ENCODE data around the gene HCN2.

Gene HCN2

DNA sequence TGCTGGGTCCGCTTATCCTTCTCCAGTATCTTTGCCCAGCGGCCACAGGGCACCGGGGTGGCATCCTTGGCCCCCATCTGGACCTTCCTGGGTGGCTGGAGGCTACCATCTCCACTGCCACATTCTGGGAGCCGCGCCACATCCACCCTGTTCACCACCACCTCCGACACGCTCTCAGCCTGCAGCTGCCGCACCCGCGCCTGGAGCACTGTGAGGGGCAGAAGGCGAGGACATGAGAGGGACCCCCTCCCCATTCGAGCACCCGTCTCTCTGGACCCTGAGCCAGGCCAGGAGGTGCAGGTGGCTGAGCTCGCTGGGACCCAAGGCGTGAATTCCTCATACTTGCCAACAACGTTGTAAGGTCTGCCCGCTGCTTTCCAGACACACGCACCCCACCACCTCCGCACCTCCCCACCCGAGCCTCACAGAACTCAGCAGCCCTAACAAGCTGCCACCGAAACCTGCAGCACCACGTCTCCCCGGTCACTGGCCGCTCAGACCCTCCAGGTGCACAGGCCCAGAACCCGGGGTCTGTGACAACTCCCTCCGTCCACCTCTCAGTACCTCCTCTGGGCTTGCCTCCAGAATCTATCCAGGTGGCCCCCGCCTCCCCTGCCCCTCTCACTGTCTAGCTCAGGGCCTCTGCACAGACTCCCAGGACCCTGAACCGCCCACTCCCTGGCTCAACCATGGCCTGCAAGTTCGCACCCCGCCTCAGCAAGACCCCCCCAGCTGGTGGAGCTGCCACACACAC lies 40.5 kb downstream of the HCN2 start:
- TF ChIP-seq, protein P1, sequence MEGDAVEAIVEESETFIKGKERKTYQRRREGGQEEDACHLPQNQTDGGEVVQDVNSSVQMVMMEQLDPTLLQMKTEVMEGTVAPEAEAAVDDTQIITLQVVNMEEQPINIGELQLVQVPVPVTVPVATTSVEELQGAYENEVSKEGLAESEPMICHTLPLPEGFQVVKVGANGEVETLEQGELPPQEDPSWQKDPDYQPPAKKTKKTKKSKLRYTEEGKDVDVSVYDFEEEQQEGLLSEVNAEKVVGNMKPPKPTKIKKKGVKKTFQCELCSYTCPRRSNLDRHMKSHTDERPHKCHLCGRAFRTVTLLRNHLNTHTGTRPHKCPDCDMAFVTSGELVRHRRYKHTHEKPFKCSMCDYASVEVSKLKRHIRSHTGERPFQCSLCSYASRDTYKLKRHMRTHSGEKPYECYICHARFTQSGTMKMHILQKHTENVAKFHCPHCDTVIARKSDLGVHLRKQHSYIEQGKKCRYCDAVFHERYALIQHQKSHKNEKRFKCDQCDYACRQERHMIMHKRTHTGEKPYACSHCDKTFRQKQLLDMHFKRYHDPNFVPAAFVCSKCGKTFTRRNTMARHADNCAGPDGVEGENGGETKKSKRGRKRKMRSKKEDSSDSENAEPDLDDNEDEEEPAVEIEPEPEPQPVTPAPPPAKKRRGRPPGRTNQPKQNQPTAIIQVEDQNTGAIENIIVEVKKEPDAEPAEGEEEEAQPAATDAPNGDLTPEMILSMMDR (IDR thresholded peaks at IDR 0.05; ENCODE audit: low read depth, low read length): no peak
- no peak overlapping the region for H3K4me3 ChIP-seq (replicated peaks in 1 of 2; ENCODE audit: low read depth in 2 of 2, low read length in 2 of 2)
- no peak for DNase-seq (ENCODE audit: low read depth in 2 of 2)

DNA sequence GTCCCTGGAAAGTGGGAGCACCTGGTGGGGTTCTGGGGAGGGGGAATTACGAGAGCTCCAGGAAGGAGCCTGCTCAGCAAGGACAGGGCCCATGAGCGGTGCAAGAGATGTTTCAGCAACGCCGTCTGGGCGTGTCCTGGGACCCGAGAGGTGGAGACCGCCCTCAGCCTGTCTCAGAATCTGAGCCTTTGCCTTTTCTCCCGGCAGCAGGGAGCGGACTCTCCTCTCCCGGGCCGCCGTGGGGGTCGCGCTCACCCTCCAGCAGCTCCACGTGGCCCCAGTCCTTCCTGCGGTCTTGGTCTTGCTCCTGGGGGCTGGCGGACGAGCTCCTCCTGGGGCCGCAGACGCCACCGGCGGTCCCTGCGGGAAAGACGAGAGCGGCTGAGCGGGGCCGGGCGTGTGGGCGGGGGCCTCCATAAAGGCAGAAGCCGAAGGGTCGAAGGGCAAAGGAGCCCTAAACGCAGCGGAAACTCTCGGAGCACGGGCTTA lies 42.9 kb downstream of the HCN2 start:
- peak; percentile 65 to 67 for DNase-seq (ENCODE audit: low read depth in 2 of 2)
- TF ChIP-seq, protein P1 (IDR thresholded peaks at IDR 0.05; ENCODE audit: low read depth, low read length): no peak

DNA sequence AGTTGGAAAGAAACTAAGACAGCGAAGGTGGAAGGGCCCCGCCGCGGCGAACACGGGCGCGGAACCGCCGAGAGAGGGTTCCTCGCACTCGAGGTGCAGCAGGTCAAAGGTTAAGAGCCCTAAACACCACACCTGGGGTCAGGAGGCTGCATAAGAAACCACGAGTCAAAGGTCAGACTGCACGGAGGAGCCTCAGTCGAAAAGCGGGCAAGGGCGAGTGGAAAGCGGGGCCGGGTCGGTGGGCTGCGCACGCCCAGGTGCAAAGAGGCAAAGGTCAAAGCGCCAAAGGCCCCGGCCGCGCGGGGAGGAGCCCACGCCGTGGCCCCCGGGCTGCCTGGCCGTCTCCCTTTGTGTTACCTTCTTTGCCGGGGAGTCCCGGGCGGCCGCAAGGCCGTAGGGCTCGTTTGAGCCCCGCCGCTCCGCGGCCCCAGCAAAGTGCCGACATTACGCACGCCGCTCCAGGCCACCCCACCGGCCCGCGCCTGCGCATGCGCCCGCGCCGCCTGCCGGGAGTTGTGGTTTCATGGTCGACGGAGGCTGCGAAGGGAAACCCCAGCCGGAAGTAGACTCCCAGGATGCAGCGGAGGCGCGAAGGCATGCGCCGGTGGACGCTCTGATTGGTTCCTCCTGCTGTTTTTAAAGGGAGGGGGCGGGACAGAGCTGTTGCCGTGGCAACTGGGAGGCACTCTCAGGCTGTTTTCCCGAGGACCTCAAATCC lies 43.5 kb downstream of the HCN2 start, which contains the start of gene POLRMT:
Gene POLRMT (minus strand): TSS at position 470 of the 718 bp plus-strand sequence. CDS start 25 bp downstream, at position 445.
- peak; percentile 99 for DNase-seq (ENCODE audit: low read depth in 2 of 2)
- TF ChIP-seq, protein P1 (IDR thresholded peaks at IDR 0.05; ENCODE audit: low read depth, low read length): no peak
- H3K4me3 ChIP-seq (replicated peaks in 1 of 2; ENCODE audit: low read depth in 2 of 2, low read length in 2 of 2): peak within 1 kb of the TSS; percentile 78 to 84

More for the DNA sequence above, 42.9 kb downstream of the HCN2 start:
- H3K4me3 ChIP-seq (replicated peaks in 1 of 2; ENCODE audit: low read depth in 2 of 2, low read length in 2 of 2): peak overlapping the region; percentile 73 to 84

DNA sequence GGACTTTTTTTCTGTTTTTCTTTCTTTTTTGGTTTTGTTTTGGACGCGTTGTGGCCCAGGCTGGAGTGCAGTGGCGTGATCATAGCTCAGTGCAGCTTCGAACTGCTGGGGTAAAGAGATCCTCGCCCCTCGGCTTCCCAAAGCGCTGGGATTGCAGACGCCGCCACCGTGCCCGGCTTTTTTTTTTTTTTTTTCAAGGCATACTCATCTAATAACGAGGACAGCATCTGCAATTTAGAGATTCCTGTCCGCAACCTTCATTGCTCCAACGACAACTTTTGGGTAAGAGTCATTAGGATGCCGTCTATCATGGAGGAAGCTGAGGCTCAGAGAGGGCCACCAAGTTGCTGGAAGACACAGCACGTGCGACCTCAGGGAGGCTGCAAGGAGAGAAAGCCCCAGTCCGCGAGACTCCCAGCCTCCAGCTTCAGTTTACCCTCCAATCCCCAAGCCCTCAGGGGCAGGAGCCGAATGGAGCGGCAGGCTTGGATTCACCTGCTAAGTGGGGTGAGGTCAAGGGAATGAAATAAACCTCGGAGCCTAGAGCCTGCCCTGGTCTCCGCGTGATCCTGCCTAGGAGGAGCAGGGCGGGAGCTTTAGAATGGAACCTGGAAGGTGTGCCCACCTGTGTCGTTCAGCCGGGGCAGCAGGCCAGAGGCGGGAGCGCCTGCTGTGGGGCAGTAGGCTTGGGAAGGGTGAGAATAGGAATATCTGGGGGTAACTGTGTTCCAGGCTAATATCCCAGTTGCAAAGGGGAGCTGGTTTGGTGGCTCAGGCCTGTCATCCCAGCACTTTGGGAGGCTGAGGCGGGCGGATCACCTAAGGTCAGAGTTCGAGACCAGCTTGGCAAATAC lies 44.3 kb downstream of the HCN2 start:
- no peak for DNase-seq (ENCODE audit: low read depth in 2 of 2)
- TF ChIP-seq, protein P1 (IDR thresholded peaks at IDR 0.05; ENCODE audit: low read depth, low read length): no peak
- H3K4me3 ChIP-seq (replicated peaks in 1 of 2; ENCODE audit: low read depth in 2 of 2, low read length in 2 of 2): peak overlapping the region; percentile 65 to 78

DNA sequence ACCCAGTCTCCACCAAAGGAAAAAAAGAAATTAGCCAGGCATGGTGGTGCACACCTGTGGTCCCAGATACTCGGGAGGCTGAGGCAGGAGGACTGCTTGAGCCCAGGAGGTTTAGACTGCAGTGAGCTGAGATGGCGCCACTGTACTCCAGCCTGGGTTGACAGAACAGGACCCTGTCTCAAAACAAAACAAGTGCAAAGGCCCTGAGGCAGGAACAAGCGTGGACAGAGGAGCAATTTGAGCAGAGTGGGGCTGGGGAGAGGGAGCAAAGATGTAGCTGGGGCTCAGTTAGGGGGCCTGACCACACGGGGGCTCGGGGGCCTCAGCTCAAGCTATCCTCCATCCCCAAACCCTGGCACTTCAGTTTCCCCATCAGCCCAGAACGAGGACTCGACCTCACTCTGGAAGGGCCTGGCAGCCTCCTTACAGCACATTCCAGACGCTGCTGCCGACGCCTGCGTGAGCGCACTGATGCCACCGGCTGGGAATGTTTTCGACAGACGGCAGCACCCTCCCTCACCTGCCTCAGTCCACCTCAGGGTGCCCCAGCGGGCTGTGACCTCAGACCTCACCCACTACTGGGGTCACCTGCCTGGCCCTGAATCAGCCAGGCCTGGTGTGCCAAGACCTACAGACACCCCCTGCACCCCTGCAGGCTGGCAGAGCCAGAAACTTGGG lies 45.4 kb downstream of the HCN2 start:
- H3K4me3 ChIP-seq (replicated peaks in 1 of 2; ENCODE audit: low read depth in 2 of 2, low read length in 2 of 2): no peak overlapping the region
- DNase-seq (ENCODE audit: low read depth in 2 of 2): no peak
- TF ChIP-seq, protein P1 (IDR thresholded peaks at IDR 0.05; ENCODE audit: low read depth, low read length): no peak

DNA sequence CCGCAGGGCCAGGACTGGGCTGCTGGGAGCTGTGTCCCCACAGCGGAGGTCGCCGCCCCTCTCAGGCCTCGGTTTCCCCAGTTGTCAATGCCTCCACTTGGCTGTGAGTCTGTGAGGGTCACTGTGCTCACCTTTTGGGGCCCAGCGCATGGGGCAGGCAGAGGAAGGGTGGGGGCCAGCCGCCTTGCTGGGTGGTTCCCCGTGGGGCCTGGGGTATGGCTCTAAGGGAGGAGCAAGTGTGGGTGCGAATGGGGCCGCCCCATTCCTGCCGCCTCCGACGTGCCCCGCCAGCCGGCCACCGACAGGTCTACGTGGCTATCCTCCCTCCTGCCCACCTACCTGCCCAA lies 49.2 kb downstream of the HCN2 start:
- H3K4me3 ChIP-seq (replicated peaks in 1 of 2; ENCODE audit: low read depth in 2 of 2, low read length in 2 of 2): peak overlapping the region in 1 of 2 donors; percentile 44
- DNase-seq (ENCODE audit: low read depth in 2 of 2): no peak
- TF ChIP-seq, protein P1 (IDR thresholded peaks at IDR 0.05; ENCODE audit: low read depth, low read length): no peak
